ENCODE measurements around the gene MT1G.

DNA sequence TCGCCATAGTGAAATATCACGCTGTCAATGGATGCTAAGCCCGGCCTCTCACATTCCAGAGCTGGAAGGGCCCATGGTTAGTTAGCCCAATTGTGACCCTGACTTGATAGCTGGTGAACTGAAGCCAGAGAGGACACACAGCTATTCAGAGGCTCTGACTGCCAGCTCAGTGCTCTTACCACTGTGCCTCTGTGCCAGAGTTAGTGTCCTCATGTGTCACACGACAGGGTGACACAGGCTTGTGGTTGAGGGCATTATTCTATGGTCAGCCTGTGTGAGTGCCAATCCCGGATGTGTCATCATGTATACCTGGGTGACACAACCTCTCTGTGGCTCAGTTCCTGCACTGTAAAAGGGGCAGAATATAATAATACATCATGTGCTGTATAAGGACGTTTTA, 12.0 kb upstream of the MT1G start:
- TF ChIP-seq, protein P1, sequence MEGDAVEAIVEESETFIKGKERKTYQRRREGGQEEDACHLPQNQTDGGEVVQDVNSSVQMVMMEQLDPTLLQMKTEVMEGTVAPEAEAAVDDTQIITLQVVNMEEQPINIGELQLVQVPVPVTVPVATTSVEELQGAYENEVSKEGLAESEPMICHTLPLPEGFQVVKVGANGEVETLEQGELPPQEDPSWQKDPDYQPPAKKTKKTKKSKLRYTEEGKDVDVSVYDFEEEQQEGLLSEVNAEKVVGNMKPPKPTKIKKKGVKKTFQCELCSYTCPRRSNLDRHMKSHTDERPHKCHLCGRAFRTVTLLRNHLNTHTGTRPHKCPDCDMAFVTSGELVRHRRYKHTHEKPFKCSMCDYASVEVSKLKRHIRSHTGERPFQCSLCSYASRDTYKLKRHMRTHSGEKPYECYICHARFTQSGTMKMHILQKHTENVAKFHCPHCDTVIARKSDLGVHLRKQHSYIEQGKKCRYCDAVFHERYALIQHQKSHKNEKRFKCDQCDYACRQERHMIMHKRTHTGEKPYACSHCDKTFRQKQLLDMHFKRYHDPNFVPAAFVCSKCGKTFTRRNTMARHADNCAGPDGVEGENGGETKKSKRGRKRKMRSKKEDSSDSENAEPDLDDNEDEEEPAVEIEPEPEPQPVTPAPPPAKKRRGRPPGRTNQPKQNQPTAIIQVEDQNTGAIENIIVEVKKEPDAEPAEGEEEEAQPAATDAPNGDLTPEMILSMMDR (IDR thresholded peaks at IDR 0.05), result no peak
- TF ChIP-seq EP300 (IDR thresholded peaks at IDR 0.05) (no peak), POLR2A (IDR thresholded peaks at IDR 0.05) (no peak)
